ENCODE results near the gene IQCF5.

DNA sequence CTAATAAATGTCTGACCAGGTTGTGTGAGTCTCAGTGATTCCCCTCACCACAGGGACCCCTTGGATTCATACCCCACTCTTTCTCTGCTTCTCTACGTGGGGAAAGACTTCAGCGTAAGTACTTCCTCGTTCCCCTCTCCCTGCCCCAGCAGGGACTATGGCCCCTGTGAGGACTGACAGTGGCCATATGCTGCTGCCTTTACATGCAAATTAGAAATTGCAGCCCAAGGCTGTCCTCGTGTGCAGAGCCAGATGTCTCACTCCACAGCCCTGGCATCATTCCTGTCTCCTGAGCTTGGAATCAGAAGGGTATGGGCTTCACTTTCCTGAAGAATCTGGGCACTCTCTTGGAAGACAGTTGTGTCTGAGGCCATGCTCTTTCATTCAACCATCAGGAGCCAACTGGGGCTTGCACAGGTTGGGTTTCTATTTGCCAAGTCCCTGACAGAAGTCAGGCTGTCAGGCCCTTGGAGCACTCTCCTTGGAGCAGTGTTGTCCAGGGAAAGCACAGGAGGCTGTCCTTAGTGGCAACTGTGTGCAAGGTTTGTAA is 44.5 kb downstream of the IQCF5 start:
- TF ChIP-seq, protein P1, sequence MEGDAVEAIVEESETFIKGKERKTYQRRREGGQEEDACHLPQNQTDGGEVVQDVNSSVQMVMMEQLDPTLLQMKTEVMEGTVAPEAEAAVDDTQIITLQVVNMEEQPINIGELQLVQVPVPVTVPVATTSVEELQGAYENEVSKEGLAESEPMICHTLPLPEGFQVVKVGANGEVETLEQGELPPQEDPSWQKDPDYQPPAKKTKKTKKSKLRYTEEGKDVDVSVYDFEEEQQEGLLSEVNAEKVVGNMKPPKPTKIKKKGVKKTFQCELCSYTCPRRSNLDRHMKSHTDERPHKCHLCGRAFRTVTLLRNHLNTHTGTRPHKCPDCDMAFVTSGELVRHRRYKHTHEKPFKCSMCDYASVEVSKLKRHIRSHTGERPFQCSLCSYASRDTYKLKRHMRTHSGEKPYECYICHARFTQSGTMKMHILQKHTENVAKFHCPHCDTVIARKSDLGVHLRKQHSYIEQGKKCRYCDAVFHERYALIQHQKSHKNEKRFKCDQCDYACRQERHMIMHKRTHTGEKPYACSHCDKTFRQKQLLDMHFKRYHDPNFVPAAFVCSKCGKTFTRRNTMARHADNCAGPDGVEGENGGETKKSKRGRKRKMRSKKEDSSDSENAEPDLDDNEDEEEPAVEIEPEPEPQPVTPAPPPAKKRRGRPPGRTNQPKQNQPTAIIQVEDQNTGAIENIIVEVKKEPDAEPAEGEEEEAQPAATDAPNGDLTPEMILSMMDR (IDR thresholded peaks at IDR 0.05) = no peak
- TF ChIP-seq POLR2A (IDR thresholded peaks at IDR 0.05) (no peak), EP300 (IDR thresholded peaks at IDR 0.05) (no peak)

All from tibial nerve (tissue), 4 donors.